ENCODE data around the gene LRP1B.

LRP1B gene

DNA sequence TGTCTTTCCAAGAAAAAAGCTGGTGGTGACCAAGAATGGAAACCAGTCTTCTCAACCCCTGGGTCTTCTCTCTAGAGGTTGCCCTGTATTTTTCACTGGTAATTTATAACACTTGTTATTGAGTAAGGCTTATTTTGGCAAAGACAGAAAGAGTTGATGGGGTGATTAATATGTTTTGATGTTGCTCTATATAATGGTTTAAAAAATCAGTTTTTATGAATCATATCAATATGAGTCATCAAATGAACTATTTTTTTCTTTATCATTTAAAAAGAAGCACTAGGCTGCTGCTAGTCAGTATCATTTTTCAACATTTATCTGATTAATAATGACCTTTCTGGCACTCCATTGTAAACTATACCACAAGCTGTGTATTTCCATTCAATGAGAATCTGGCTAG is 1142.2 kb downstream of the LRP1B start:
- no peak for DNase-seq

DNA sequence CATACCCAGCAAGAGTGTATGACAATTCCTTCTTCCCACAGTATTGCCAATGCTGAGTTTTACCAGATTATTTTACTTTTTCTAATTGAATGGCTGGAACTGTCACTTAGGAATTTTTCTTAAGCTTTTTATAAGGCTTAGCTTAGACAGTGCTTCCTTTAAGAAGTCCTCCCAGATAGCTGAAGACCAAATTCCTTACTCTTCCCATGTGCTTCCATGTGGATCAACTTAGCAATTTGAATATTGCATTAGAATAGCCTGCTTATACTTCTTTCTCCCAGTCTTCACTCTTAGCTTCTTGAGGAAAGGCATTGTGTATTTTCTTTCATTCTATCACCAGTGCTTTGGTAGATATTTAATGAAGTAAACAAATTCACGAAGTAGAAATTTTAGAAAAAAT is 1144.4 kb downstream of the LRP1B start:
- no peak for DNase-seq

DNA sequence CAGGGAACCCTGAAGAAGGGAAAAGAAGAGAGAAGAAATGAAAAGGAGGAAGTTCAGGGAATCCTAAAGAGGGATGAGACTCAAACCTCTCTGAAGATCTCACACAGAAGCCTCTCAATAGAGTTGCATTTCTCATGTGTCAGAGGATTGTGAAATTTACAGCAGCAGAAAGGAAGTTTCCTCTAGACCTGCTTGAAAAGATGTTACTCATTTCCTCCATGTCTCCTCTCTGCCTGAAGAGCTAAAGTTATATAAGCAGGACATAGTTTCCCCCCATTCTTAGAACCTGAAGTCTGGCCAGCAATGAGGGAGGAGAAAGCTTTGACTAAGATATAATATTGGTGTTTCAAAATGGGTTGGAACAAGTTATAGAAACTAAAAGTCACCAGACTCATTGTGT is 1155.6 kb downstream of the LRP1B start:
- no peak for DNase-seq

DNA sequence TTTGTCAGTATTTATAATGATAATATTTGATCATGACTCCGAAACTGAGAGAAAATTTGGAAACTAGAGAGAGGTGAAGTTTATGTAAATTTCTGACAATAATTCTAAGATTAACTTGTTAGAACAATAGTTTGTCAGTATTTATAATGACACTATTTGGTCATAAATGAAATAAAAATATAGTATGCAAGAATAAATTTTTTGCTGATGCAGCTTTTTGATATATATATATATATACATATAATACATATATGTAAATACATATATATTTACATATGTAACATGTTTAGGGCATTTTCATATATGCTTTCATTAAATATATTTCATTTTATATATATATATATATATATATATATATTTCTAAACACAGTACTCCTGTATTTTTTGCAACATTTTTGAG is 1158.1 kb downstream of the LRP1B start:
- no peak for DNase-seq

DNA sequence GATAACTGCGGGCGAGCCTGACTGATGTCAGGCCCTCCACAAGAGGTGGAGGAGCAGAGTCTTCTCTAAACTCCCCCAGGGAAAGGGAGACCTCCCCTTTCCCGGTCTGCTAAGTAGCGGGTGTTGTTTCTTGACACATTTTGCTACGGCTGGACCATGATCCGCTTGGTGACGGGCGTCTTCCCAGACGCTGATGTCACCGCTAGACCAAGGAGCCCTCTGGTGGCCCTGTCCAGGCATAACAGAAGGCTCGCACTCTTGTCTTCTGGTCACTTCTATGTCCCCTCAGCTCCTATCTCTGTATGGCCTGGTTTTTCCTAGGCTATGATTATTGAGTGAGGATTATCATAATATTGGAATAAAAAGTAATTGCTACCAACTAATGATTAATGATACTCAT is 1166.5 kb downstream of the LRP1B start:
- DNase-seq, result peak; percentile 15

DNA sequence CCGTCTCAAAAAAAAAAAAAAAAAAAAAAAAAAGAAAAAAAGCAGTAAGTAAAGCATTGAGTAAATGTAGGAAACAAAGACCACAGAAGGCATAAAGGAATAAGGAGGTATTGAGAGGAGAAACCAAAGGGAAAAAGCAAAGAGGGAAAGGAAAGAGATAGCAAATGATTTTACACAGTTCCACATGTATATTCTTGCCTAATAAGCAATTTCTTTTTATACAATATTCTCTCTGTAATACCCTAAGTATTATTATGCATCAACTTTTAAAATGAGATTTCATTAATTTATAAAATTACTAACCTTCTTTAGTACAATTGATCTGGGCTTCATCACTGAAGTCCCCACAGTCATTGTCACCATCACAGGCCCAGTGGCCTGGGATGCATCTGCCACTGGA is 1180.9 kb downstream of the LRP1B start:
- no peak for DNase-seq

DNA sequence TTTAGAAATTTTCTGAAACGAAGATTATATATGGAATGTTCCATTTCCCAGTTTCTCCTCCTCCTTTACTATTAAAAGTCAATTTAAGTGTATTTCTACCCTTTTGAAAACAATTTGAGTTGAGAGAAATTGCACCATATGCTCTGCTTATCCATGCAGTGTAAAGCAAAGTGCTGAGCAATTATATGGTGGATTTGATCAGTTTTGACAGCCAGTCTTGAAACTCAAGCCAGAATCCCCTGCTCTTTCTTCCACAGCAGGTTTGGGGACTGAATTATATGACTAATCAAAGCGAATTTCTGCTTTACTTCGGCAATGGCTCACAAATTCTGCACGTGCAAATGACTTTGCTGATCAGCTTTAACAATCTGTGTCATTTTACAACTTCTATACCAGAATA is 1183.6 kb downstream of the LRP1B start:
- DNase-seq, result no peak

DNA sequence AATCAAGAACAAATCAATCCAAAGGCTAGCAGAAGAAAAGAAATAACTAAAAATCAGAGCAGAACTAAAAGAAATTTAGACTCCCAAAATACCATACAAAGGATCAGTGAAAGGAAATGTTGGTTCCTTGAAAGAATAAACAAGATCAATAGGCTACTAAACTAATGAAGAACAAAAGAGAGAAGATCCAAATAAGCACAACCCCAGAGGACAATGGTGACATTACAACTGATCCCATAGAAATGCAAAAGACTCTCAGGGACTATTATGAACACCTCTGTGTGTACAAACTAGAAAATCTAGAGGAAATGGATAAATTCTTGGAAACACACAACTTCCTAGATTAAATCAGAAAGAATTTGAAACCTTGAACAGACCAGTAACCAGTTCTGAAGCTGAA is 1186.9 kb downstream of the LRP1B start:
- DNase-seq, result no peak

DNA sequence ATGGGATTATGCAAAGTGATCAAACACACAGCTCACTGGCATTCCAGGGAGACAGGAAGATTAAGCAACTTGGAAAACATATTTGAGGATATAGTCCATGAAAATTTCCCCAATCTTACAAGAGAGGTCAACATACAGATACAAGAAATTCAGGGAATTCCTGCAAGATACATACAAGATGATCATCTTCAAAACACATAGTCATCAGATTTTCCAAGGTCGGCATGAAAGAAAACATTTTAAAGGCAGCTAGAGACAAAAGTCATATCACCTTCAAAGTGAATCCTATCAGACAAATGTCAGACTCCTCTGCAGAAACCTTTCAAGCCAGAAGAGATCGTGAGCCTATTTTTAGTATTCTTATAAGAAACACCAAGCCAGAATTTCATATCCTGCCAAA is 1188.5 kb downstream of the LRP1B start:
- no peak for DNase-seq

DNA sequence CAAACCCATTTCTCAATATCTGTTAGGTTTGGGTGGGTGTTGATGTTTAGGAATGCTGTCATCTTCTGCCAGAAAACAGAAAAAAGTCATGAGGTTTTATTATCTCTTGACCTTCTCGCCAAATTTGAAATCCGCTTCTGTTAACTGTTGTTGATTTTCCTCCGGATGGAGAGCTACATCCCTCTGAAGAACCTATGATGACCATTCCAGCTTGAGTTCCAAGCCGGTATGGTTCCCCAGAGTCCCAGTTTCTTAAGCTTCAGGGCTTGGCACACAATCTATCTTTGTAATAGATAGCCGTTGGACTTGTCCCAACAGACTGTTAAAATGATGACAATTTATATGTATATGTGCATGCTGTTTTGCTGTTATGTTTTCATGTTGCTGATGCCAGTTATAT is 1201.0 kb downstream of the LRP1B start:
- no peak for DNase-seq

DNA sequence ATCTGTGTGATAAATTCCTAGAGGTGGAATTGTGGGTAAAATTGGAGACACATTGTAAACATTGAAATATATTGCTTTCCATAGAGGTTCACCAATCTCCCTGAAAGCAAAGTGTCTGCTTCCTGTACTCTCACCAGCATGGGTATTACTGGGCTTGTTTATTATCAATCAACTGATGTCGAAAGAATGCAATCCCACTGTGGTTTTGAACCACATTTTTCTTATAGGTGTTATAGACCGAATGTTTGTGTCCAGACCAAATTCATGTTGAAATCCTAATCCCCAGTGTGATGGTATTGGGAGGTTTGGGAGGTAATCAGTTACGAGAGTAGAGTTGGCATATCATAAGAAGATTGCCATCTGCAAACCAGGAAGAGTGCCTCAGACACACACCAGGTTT is 1212.4 kb downstream of the LRP1B start:
- no peak for DNase-seq

DNA sequence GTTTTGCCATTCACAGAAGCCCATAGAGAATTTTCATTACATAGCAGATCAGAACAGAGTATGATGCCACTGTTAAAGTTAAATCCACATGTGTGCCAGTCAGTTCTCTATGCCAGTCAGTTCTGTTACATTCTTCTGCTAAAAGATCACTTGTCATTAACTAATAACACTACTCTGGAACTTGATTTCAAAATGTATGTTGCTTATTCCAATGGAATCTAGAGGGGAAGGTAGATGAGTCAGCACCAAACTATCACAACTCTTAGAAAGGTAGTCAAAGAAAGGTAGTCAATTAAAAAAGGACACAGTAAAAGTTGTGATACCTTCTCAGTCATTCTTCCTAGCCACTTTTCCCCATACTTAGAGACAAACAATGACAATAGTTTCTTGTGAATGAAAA is 1214.4 kb downstream of the LRP1B start:
- no peak for DNase-seq

DNA sequence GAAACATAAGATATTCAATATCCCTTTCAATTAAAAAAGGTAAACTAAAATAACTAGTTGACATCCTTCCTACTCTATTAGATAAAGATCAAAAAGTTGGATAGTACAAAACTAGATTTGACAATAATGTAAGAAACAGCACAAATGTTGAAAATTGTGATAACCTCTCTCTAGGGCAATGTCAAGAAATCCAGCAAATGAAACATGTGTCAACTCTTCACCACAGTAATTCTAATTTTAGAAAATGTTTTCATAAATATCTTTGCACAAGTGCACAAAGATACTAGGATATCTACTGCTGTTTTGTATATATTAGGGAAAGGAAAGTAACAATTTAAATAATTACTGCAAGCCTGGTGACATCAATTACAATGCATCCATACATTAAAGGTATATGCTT is 1220.1 kb downstream of the LRP1B start:
- DNase-seq, result no peak

DNA sequence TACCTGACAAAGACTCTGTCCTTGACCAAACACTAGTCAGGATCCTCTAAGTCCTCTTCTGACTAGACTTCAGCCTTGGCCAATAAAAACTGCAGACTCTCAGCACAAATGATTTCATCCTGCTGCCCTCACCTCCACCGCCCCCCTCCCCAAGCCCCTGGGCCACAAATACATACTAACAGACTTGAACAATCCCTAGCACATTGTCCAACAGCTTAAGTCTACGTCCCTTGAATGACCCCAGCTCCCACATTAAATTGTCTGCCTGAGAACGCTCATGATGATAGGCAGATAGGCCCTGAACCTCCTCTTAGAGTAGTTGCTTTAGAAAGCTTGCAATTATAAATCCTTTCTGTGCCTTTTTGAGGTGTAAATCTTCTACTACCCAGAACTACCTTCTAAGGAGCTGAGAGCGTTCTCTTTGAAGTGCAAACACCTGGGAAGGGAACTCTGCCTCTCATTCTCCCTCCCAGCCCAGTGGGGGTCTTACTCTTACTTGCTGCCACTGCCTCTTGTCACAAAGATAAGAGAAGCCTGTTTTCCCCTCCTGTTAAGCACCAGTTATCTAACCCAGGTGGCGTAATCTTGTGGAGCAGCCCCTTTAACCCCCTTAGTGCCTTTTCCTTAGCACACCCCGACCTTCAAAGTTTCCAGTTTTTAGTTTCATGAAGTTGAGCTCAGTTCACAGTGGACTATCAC is 1225.6 kb downstream of the LRP1B start:
- peak; percentile 72 for DNase-seq

DNA sequence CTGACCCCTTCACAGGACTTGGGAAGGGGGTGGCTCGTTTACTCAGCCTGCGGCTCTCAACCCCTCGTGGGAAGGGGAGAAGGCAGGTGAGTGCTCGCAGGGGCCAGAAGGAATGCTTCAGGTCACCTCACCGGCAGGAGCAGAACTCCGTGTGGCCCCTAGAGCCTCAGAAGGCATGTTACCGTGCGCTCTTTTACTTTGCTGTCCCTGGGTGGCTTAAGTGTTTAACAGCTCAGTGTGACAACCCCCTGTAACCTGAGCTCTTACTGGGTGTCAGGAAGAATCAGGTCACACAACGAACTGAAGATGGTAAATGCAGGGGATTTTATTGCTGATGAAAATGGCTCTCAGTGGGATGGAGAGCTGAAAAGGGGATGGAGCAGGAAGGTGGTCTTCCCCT is 1235.4 kb downstream of the LRP1B start:
- no peak for DNase-seq

DNA sequence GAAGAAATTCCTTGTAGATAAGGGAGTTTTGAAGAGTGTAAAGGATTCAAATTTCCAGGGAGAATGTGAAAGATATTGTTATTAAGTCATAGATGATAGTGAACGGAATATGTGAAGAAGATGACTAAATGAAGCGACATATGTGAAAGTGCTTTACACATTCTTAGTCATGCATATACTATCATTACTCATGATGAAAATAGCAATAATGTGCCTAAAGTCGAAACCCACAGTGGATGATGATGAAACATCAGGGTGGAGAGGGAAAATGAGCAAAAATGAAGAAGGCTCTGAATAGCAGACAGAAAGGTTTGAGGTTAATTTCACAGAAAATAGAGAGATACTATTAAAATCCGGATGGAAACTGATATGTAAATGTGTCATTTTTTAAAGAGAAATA is 1237.1 kb downstream of the LRP1B start:
- DNase-seq, result no peak

DNA sequence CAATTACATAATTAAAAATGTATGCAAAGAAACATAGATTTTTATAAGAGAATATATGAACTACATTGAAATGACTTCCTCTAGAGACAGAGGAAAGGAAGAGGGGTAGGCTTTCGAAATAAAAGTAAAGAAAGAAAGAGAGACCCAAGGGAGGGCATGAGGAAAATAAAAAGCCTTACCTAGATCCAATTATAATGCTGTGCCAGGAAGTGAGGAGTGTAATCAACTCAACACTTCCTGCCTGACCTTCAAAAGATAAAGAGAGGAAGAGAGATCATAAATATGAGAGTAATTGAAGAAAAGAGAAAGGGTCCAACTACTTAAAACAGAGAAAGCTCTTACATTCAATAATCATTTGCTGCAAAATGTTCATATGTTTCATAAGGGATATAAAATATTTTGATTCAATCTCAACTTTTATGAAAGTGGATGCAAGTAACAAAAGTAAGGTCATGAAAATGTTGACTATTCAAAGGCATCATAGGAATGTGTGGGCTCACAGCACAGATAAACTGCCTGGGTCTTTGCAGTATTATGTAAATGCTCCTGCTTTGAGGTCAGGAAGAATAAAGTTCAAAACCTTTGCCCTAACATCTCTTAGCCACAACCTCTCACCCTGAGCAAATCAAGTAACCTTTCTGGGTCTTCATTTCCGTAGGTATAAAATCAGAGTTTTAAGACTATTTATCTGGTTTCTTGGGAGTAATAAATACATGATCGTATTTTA is 1237.7 kb downstream of the LRP1B start:
- DNase-seq, result no peak

DNA sequence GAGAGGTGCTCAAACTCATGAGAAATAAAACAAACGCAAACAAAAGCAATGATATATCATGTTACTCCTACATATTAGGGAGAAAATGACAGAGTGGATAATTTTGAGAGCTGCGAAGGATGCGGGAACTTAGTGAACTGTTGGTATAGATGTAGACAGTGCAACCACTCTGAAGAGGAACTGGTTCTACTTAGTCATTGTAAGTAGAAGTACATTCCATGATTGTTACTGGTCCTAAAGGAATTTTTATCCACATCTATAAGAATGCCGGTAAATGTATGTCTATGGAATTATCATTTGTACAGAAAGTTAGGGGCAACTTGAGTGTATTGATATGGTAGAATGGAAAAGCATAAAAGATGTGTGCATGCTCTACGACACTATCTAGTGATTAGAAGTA is 1238.4 kb downstream of the LRP1B start:
- no peak for DNase-seq

DNA sequence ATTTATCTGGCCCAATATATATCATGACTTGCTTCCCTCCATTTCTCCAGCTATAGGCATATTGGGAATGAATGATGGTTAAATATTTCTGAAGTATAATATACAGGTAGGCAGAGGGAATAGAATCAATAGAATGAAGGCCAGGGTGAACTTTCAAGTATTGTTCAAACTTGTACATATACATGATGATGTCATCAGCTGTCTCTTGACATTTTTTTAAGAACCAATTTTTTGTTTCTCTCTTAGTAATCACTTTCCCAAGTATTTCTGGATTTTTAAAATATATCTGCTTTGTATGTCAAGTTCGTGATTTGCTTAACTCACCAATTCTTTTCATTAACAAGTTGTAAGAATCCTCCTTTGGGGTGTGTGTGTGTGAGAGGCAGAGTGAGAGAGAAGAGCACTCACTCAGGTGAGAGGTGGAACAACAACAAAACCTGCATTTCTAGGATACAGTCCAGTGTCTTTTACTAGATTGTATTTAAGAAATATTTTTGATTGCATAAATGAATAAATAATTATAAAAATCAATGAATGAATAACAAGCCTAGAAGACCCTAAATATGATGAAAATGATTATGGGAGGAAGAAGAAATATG is 1239.1 kb downstream of the LRP1B start:
- no peak for DNase-seq

DNA sequence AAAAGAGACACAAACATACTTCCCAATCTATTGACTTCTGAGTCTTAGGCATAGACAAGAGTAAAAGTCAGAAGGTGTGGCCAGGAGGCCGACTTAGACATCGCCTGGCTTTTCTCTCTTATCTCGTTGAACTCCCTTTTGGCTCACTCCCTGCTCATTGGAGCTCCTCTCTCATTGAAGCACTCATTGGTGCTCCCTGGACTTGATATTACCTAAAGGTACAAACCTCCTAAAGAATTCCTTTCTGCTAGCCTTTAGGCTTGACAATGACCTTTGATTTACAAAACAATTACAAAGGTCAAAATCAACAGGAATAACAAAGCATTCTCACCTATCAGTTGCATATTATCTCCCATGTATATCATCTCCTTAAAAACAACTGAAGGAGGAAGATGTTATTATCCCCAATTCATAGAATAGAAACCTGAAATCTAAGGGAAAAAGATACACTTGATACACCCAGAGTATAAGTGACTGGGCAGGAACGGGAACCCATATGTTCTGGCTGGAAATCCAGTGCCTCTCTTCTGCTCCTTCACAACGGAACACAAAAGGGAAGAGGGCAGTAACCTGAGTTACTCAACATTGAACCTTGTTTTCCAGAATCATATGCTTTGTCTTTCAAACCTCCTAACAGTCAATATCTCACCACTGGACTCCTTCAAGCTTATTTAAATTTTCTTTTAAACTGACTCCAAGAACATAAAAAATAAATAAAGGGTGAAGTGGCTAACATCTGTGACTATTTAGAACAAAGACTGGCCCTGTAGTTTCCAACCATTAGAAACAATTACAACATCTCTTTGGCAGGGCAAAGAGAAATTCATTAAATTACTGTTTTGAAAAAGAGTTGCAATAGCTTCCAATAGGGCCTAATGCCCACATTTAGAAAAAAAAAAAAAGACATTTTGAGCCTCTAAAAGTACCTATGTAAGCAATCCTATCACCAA is 1247.9 kb downstream of the LRP1B start:
- no peak for DNase-seq

DNA sequence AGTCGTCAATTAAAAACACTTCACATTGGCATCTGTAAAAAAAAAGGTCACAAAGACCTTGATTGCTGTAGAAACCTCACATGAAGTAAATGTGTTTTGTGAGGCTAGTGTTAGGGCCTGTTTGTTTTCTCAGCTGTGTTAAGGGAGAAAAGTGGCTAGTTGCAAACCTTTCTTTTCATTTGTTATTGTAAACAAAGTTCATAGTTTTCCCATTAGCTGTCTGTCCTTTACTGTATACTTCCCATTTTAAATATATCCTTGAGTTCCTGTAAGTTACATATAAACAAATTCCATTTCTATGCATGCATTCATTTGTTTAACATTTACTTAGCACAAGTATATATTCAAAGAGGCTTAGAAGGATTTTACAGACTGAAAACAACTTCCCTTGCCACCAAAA is 1250.2 kb downstream of the LRP1B start:
- DNase-seq, result no peak

DNA sequence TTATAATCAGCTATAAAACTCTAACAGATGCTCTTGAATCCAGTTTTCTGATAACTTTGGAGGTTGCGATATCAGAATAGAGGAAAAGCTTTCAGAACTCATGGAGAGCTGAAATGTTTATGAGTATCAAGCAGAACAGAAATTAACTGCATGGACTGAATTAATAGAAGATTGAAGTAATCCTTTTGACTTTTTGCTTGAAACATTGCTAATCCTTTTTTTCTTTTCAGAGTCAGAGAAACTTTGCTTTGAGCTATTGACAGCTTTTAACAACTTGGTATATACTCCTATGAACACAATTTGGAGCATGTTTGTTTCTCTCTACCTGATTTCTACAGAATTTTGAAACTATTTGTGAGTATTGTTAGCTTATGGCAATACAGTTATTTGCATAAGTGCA is 1254.8 kb downstream of the LRP1B start:
- no peak for DNase-seq

DNA sequence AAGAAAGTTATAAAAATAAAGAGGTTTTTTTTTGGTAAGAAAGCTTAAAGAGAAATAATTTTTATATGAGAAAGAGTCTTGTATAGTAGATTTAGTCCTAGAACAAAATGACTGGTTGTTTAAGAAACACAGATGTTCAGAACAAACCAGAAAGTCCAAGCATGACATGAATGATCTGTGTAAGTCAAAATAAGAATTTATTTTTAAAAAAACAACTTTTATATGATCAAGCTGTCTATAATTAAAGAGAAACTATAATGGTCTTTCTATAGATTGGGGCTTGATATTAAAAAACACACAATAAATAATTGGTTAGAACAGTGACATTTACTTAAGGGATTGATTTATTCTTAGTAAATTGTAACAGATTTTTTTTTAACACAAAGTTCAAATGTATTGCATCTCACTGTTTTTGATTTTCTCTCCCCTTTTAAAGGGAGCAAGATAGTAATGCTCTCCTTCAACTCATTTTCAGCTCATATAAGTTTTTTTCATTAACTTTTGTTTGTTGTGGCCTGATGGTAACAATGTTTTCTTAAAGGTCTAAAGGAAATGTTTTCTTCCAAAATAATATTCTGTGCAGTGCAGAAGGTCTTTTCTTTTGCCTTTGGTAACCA is 1256.8 kb downstream of the LRP1B start:
- DNase-seq, result no peak
